ENCODE results near the gene POU2F2. TPM values are rescaled to one million over a fixed set of nuclear protein-coding genes. Genes with fewer than 3 reads are reported as not detected.

Gene POU2F2
- total and polyA plus RNA-seq, 7 donors: 0.14 to 0.86 (median 0.43) TPM

- Histone ChIP-seq H3K36me3 (ENCODE audit: insufficient read depth in 1 of 2, low read depth in 1 of 2) (no peaks in the 10 kb centered on the region), H3K27me3 (ENCODE audit: insufficient read depth in 3 of 3, low read length in 2 of 3) (peaks cover 0 to 24% (median 12%) of the 10 kb centered on the region in 3 donors), H3K27ac (no peak overlapping the region), H3K9me3 (no peaks in the 10 kb centered on the region), H3K4me3 (peak overlapping the region; percentile 49), H3K4me1 (peaks cover 3% of the 10 kb centered on the region)
- ATAC-seq (no peak), DNase-seq (peak in 1 of 2 donors; percentile 15)
- intact Hi-C loops (cut with DNase I): loop anchor here (2.0 to 10.0 kb wide), 6 partner anchors 53 to 303 kb away; partner anchors contain the start of genes CNFN (in 1 of the 2) and MEGF8 (in 1 of the 2)
- WGBS, 3 donors: 63 to 68% (median 67%) methylated on average over 6 of the region's 6 CpGs
- no peak for TF ChIP-seq CTCF (IDR thresholded peaks at IDR 0.05)
These were observed 857 bp downstream of the POU2F2 start for GRCh38 chr19:42131149-42132029.

DNA sequence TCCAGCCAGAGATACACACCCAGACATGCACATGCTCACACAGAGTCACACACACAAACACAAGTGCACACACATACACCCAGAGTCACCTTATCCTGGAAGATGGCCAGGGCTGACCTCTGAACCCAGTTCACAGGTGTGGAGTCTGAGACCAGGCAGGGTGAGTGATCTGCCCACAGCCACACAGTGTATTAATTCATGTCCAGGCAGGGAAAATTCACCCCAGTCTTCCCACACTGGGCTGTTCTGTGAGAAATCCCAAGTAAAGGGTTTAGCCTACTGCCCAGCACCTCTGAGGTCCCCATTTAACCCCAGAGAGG, 2.0 kb downstream of the POU2F2 start:
- no peak overlapping the region for H3K4me3 ChIP-seq
- no peaks in the 10 kb centered on the region for H3K36me3 ChIP-seq (ENCODE audit: insufficient read depth in 1 of 2, low read depth in 1 of 2)
- no peaks in the 10 kb centered on the region for H3K9me3 ChIP-seq
- intact Hi-C loops (cut with DNase I): loop anchor here (5.0 to 10.0 kb wide), 5 partner anchors 165 to 305 kb away; partner anchors contain the start of genes CNFN (in 1 of the 2) and MEGF8 (in 1 of the 2)
- no peak for TF ChIP-seq CTCF (IDR thresholded peaks at IDR 0.05)
- ATAC-seq (no peak), DNase-seq (no peak)
- no peak overlapping the region for H3K27ac ChIP-seq
- peaks cover 0 to 32% (median 12%) of the 10 kb centered on the region in 3 donors for H3K27me3 ChIP-seq (ENCODE audit: insufficient read depth in 3 of 3, low read length in 2 of 3)
- peaks cover 3% of the 10 kb centered on the region for H3K4me1 ChIP-seq

DNA sequence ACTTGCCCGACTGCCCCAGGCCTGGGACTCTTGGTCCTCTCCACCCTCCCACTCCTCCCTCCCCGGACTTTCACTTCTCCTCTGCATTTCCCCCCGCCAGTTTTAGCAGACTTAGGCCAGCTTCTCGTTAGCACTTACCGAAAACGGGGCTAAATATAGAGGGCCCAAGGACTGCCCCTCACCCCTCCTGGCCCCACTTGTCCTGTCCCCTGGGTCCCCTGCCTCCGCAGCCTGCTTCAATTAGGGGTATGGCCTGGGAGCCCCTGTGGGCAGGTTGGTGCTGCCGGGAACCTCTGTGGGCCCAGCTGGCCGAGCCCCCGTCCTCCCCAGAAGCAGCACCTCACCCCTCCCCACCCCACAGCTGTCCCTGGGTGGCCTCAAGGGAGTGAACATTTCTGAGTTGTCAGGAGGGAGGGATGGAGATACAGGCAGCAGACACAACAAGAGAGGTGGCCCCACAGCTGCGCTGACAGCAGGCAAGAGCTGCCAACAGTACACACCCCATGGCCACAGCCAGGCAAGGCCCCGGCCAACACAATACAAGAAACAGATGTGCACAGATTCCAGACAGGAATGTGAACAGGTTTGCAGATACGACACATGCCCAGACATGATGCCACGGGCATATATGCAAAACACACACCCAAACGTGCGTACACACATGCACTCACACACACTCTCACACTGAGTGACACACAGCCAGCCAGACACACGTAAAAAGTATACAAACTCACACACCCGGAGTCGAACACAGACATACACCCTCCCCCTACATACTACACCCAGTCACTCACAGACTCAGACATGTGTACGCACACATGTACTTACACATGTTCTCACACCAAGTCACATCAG, 2.6 kb downstream of the POU2F2 start:
- no peaks in the 10 kb centered on the region for H3K9me3 ChIP-seq
- peak; percentile 37 to 61 for DNase-seq
- H3K27ac ChIP-seq: no peak overlapping the region
- no peak for ATAC-seq
- TF ChIP-seq CTCF (IDR thresholded peaks at IDR 0.05): no peak
- H3K4me3 ChIP-seq: no peak overlapping the region
- intact Hi-C loops (cut with DNase I): loop anchor here (5.0 to 10.0 kb wide), 5 partner anchors 165 to 305 kb away; partner anchors contain the start of genes CNFN (in 1 of the 2) and MEGF8 (in 1 of the 2)
- no peaks in the 10 kb centered on the region for H3K36me3 ChIP-seq (ENCODE audit: insufficient read depth in 1 of 2, low read depth in 1 of 2)
- H3K27me3 ChIP-seq (ENCODE audit: insufficient read depth in 3 of 3, low read length in 2 of 3): peaks cover 0 to 37% (median 12%) of the 10 kb centered on the region in 3 donors
- peaks cover 3% of the 10 kb centered on the region for H3K4me1 ChIP-seq
- 30 to 33% (median 31%) methylated on average over 20 of the region's 20 CpGs for WGBS, 3 donors

GRCh38 chr19:42126574-42126973, 5.7 kb downstream of the POU2F2 start:
- intact Hi-C loops (cut with DNase I): no loop called here
- ATAC-seq: no peak
- DNase-seq: no peak
- Histone ChIP-seq H3K9me3 (no peaks in the 10 kb centered on the region), H3K36me3 (ENCODE audit: insufficient read depth in 1 of 2, low read depth in 1 of 2) (no peaks in the 10 kb centered on the region), H3K27ac (no peak overlapping the region), H3K4me1 (no peaks in the 10 kb centered on the region), H3K4me3 (no peak overlapping the region), H3K27me3 (ENCODE audit: insufficient read depth in 3 of 3, low read length in 2 of 3) (peaks cover 0 to 19% (median under 1%) of the 10 kb centered on the region in 3 donors)
- WGBS, 3 donors: 75 to 85% (median 76%) methylated on average over 5 of the region's 5 CpGs
- no peak for TF ChIP-seq CTCF (IDR thresholded peaks at IDR 0.05)

All from psoas muscle (tissue), 8 donors.